WTC11 (cell line): ENCODE data around the gene PRR5L. TPM values are rescaled to one million over a fixed set of nuclear protein-coding genes. Genes with fewer than 3 reads are reported as not detected.

Experiments
- ATAC-seq: fragments of 200-7000 bp; cut with Tn5 transposase; 2 replicates; pipeline ENCODE4 v1.10.0; 2021; ENCODE audit warnings: mild to moderate bottlenecking, moderate library complexity
- CTCF ChIA-PET: fragments of 300-600 bp; sonication (Branson Sonifier 250); formaldehyde crosslinking; loops from one replicate; lab custom pipeline; 2021; ENCODE audit warnings: antibody characterized with exemption; lab: Charles Lee
- POLR2A ChIA-PET: fragments of 350-600 bp; sonication (Branson Sonifier 250); formaldehyde crosslinking; loops from one replicate; lab custom pipeline; 2021; ENCODE audit warnings: antibody characterized with exemption; lab: Charles Lee
- DNase-seq: peaks from one replicate; pipeline ENCODE4 v3.0.0; 2021; ENCODE audit warnings: low spot score
- H3K27ac Mint-ChIP-seq: 2 replicates; pipeline ENCODE4 v1.8.0; 2021; ENCODE audit warnings: mixed read lengths
- H3K27me3 Mint-ChIP-seq: 2 replicates; pipeline ENCODE4 v1.8.0; 2021; ENCODE audit warnings: low read depth, mild to moderate bottlenecking, moderate library complexity, mixed read lengths
- H3K36me3 Mint-ChIP-seq: 2 replicates; pipeline ENCODE4 v1.8.0; 2021; ENCODE audit warnings: mixed read lengths
- H3K4me1 Mint-ChIP-seq: 2 replicates; pipeline ENCODE4 v1.8.0; 2022; ENCODE audit warnings: mixed read lengths
- H3K4me3 Mint-ChIP-seq: 2 replicates; pipeline ENCODE4 v1.8.0; 2021; ENCODE audit warnings: mild to moderate bottlenecking, moderate library complexity, mixed read lengths
- H3K9me3 Mint-ChIP-seq: 2 replicates; pipeline ENCODE4 v1.8.0; 2021; ENCODE audit warnings: mixed read lengths
- CREB1 ChIP-seq: sonication (generic); formaldehyde crosslinking; IDR thresholded peaks from 2 replicates; pipeline ENCODE4 v1.8.0; 2023; ENCODE audit warnings: mild to moderate bottlenecking, missing genetic modification reagents
- ELF4 ChIP-seq: sonication (generic); formaldehyde crosslinking; IDR thresholded peaks from 2 replicates; pipeline ENCODE4 v1.8.1; 2022; ENCODE audit warnings: low read depth, mild to moderate bottlenecking, moderate library complexity, missing genetic modification reagents
- GRHL2 ChIP-seq: fragments of 250-450 bp; sonication (Bioruptor Pico); IDR thresholded peaks from 2 replicates; pipeline ENCODE4 v1.8.0; 2022; ENCODE audit warnings: mild to moderate bottlenecking, moderate library complexity; ENCODE audit not compliant: insufficient replicate concordance, severe bottlenecking
- MXD4 ChIP-seq: fragments of 250-450 bp; sonication (Bioruptor Pico); IDR thresholded peaks from 2 replicates; pipeline ENCODE4 v1.8.0; 2021; ENCODE audit warnings: mild to moderate bottlenecking, moderate library complexity, borderline replicate concordance
- MYBL2 ChIP-seq: sonication (generic); formaldehyde crosslinking; IDR thresholded peaks from 2 replicates; pipeline ENCODE4 v1.8.1; 2023; ENCODE audit warnings: mild to moderate bottlenecking, moderate library complexity, missing genetic modification reagents
- NFYB ChIP-seq: sonication (generic); formaldehyde crosslinking; conservative IDR thresholded peaks from 2 replicates; pipeline ENCODE4 v1.8.0; 2022; ENCODE audit warnings: low read depth, missing genetic modification reagents
- NR1H2 ChIP-seq: sonication (generic); formaldehyde crosslinking; IDR thresholded peaks from 2 replicates; pipeline ENCODE4 v1.9.0; 2021; ENCODE audit warnings: mild to moderate bottlenecking, moderate library complexity, missing genetic modification reagents
- NR2C2 ChIP-seq: sonication (generic); formaldehyde crosslinking; IDR thresholded peaks from 2 replicates; pipeline ENCODE4 v1.8.0; 2022; ENCODE audit warnings: mild to moderate bottlenecking, missing genetic modification reagents
- RORB ChIP-seq: fragments of 250-450 bp; sonication (Bioruptor Pico); IDR thresholded peaks from 2 replicates; pipeline ENCODE4 v1.9.0; 2021; ENCODE audit warnings: mild to moderate bottlenecking
- SOX15 ChIP-seq: fragments of 250-450 bp; sonication (Bioruptor Pico); IDR thresholded peaks from 2 replicates; pipeline ENCODE4 v1.9.0; 2021; ENCODE audit warnings: mild to moderate bottlenecking
- TEAD1 ChIP-seq: sonication (generic); formaldehyde crosslinking; IDR thresholded peaks from 2 replicates; pipeline ENCODE4 v1.8.0; 2022; ENCODE audit warnings: mild to moderate bottlenecking, missing genetic modification reagents
- ZNF232 ChIP-seq: sonication (generic); formaldehyde crosslinking; IDR thresholded peaks from 2 replicates; pipeline ENCODE4 v1.8.0; 2022; ENCODE audit warnings: mild to moderate bottlenecking, missing genetic modification reagents
- ZNF396 ChIP-seq: fragments of 250-450 bp; sonication (Bioruptor Pico); IDR thresholded peaks from 2 replicates; pipeline ENCODE4 v1.8.0; 2021; ENCODE audit warnings: mild to moderate bottlenecking, moderate library complexity, borderline replicate concordance
- ZNF671 ChIP-seq: fragments of 250-450 bp; sonication (Bioruptor Pico); IDR thresholded peaks from 2 replicates; pipeline ENCODE4 v1.8.0; 2021; ENCODE audit warnings: mild to moderate bottlenecking
- total RNA-seq: library from RNA; stranded (reverse); gene quantifications from 3 replicates; pipeline ENCODE4 v1.2.3, GENCODE V29; 2021
- TF ChIP-seq, protein P1 (sequence below): sonication (generic); formaldehyde crosslinking; IDR thresholded peaks from 2 replicates; pipeline ENCODE4 v1.8.1; 2022; ENCODE audit warnings: low read depth, mild to moderate bottlenecking, moderate library complexity, missing genetic modification reagents, borderline replicate concordance
- TF ChIP-seq, protein P2 (sequence below): fragments of 250-450 bp; sonication (Bioruptor Pico); IDR thresholded peaks from 2 replicates; pipeline ENCODE4 v1.9.0; 2021; ENCODE audit warnings: mild to moderate bottlenecking
- TF ChIP-seq, protein P3 (sequence below): sonication (generic); formaldehyde crosslinking; IDR thresholded peaks from 2 replicates; pipeline ENCODE4 v1.8.1; 2023; ENCODE audit warnings: mild to moderate bottlenecking, missing genetic modification reagents, moderate library complexity
- TF ChIP-seq, protein P4 (sequence below): sonication (generic); formaldehyde crosslinking; IDR thresholded peaks from 2 replicates; pipeline ENCODE4 v1.8.0; 2022; ENCODE audit warnings: mild to moderate bottlenecking, missing genetic modification reagents
- TF ChIP-seq, protein P5 (sequence below): sonication (generic); formaldehyde crosslinking; IDR thresholded peaks from 2 replicates; pipeline ENCODE4 v1.8.1; 2023; ENCODE audit warnings: mild to moderate bottlenecking, missing genetic modification reagents
- TF ChIP-seq, protein P6 (sequence below): sonication (generic); formaldehyde crosslinking; IDR thresholded peaks from 2 replicates; pipeline ENCODE4 v1.8.0; 2022; ENCODE audit warnings: mild to moderate bottlenecking, missing genetic modification reagents
- TF ChIP-seq, protein P7 (sequence below): sonication (generic); formaldehyde crosslinking; IDR thresholded peaks from 2 replicates; pipeline ENCODE4 v1.8.0; 2023; ENCODE audit warnings: mild to moderate bottlenecking, missing genetic modification reagents

Gene PRR5L
- total RNA-seq, 1 experiment from 2014 or later = 3.9 TPM

DNA sequence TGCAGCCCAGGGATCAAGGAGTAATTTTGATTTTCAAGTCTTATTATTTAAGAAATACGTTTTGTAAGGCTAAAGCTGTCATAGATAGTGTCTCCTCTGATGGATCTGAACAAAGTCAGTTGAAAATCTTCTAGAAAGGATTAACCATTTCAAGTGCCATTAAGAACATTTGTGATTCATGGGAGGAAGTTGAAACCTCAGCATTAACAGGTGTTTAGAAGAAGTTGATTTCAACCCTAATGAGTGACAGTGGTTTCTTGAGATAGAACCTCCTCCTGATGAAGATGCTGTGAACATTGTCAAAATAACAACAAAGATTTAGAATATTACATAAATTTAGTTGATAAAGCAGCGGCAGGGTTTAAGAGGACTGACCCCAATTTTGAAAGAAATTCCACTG lies 61.7 kb downstream of the PRR5L start:
- H3K4me1 Mint-ChIP-seq = peaks cover 12% of the 10 kb centered on the region
- ChIA-PET POLR2A (no interaction called here), CTCF (no interaction called here)
- no peak overlapping the region for H3K27ac Mint-ChIP-seq
- DNase-seq = no peak
- no peaks in the 10 kb centered on the region for H3K36me3 Mint-ChIP-seq
- TF ChIP-seq NFYB (CRISPR knock-in tag) (no peak), ZNF396 (CRISPR knock-in tag) (no peak), ZNF232 (CRISPR knock-in tag) (no peak), MYBL2 (CRISPR knock-in tag) (no peak), ELF4 (no peak), TEAD1 (CRISPR knock-in tag) (no peak), RORB (CRISPR knock-in tag) (no peak)
- TF ChIP-seq, protein P1, sequence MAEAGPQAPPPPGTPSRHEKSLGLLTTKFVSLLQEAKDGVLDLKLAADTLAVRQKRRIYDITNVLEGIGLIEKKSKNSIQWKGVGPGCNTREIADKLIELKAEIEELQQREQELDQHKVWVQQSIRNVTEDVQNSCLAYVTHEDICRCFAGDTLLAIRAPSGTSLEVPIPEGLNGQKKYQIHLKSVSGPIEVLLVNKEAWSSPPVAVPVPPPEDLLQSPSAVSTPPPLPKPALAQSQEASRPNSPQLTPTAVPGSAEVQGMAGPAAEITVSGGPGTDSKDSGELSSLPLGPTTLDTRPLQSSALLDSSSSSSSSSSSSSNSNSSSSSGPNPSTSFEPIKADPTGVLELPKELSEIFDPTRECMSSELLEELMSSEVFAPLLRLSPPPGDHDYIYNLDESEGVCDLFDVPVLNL (CRISPR knock-in tag) = no peak
- TF ChIP-seq, protein P2, sequence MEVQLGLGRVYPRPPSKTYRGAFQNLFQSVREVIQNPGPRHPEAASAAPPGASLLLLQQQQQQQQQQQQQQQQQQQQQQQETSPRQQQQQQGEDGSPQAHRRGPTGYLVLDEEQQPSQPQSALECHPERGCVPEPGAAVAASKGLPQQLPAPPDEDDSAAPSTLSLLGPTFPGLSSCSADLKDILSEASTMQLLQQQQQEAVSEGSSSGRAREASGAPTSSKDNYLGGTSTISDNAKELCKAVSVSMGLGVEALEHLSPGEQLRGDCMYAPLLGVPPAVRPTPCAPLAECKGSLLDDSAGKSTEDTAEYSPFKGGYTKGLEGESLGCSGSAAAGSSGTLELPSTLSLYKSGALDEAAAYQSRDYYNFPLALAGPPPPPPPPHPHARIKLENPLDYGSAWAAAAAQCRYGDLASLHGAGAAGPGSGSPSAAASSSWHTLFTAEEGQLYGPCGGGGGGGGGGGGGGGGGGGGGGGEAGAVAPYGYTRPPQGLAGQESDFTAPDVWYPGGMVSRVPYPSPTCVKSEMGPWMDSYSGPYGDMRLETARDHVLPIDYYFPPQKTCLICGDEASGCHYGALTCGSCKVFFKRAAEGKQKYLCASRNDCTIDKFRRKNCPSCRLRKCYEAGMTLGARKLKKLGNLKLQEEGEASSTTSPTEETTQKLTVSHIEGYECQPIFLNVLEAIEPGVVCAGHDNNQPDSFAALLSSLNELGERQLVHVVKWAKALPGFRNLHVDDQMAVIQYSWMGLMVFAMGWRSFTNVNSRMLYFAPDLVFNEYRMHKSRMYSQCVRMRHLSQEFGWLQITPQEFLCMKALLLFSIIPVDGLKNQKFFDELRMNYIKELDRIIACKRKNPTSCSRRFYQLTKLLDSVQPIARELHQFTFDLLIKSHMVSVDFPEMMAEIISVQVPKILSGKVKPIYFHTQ (CRISPR knock-in tag) = no peak
- TF ChIP-seq, protein P3, sequence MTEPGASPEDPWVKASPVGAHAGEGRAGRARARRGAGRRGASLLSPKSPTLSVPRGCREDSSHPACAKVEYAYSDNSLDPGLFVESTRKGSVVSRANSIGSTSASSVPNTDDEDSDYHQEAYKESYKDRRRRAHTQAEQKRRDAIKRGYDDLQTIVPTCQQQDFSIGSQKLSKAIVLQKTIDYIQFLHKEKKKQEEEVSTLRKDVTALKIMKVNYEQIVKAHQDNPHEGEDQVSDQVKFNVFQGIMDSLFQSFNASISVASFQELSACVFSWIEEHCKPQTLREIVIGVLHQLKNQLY (CRISPR knock-in tag) = no peak
- TF ChIP-seq, protein P4, sequence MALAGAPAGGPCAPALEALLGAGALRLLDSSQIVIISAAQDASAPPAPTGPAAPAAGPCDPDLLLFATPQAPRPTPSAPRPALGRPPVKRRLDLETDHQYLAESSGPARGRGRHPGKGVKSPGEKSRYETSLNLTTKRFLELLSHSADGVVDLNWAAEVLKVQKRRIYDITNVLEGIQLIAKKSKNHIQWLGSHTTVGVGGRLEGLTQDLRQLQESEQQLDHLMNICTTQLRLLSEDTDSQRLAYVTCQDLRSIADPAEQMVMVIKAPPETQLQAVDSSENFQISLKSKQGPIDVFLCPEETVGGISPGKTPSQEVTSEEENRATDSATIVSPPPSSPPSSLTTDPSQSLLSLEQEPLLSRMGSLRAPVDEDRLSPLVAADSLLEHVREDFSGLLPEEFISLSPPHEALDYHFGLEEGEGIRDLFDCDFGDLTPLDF (CRISPR knock-in tag) = no peak
- no peak for ATAC-seq
- H3K27me3 Mint-ChIP-seq = peaks cover 32% of the 10 kb centered on the region
- no peak overlapping the region for H3K4me3 Mint-ChIP-seq
- no peaks in the 10 kb centered on the region for H3K9me3 Mint-ChIP-seq

DNA sequence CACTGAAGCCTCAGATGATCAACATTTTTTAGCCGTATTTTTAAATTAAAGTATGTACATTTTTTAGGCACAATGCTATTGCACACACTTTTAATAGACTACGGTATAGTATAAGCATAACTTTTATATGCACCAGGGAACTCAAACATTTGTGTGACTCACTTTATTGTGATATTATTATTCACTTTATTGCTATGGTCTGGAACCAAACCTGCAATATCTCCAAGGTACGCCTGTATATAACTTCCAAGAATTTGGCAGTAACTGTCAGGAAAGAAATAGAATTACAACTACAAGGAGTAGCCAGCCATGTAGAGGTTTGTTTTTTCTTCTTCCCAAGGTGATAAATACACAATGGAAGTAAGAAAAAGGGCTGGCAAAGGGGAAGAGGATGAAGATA lies 62.3 kb downstream of the PRR5L start:
- H3K4me3 Mint-ChIP-seq = no peak overlapping the region
- peaks cover 18% of the 10 kb centered on the region for H3K4me1 Mint-ChIP-seq
- DNase-seq (no peak), ATAC-seq (no peak)
- H3K27me3 Mint-ChIP-seq = peaks cover 28% of the 10 kb centered on the region
- ChIA-PET CTCF (no interaction called here), POLR2A (no interaction called here)
- H3K36me3 Mint-ChIP-seq = no peaks in the 10 kb centered on the region
- no peak overlapping the region for H3K27ac Mint-ChIP-seq
- no peaks in the 10 kb centered on the region for H3K9me3 Mint-ChIP-seq
- no peak for TF ChIP-seq CREB1 (CRISPR knock-in tag)
- TF ChIP-seq, protein P5, sequence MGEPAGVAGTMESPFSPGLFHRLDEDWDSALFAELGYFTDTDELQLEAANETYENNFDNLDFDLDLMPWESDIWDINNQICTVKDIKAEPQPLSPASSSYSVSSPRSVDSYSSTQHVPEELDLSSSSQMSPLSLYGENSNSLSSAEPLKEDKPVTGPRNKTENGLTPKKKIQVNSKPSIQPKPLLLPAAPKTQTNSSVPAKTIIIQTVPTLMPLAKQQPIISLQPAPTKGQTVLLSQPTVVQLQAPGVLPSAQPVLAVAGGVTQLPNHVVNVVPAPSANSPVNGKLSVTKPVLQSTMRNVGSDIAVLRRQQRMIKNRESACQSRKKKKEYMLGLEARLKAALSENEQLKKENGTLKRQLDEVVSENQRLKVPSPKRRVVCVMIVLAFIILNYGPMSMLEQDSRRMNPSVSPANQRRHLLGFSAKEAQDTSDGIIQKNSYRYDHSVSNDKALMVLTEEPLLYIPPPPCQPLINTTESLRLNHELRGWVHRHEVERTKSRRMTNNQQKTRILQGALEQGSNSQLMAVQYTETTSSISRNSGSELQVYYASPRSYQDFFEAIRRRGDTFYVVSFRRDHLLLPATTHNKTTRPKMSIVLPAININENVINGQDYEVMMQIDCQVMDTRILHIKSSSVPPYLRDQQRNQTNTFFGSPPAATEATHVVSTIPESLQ = no peak
- no peak for TF ChIP-seq GRHL2 (CRISPR knock-in tag)
- TF ChIP-seq, protein P6, sequence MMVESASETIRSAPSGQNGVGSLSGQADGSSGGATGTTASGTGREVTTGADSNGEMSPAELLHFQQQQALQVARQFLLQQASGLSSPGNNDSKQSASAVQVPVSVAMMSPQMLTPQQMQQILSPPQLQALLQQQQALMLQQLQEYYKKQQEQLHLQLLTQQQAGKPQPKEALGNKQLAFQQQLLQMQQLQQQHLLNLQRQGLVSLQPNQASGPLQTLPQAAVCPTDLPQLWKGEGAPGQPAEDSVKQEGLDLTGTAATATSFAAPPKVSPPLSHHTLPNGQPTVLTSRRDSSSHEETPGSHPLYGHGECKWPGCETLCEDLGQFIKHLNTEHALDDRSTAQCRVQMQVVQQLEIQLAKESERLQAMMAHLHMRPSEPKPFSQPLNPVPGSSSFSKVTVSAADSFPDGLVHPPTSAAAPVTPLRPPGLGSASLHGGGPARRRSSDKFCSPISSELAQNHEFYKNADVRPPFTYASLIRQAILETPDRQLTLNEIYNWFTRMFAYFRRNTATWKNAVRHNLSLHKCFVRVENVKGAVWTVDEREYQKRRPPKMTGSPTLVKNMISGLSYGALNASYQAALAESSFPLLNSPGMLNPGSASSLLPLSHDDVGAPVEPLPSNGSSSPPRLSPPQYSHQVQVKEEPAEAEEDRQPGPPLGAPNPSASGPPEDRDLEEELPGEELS (CRISPR knock-in tag) = no peak
- no peak for TF ChIP-seq MYBL2 (CRISPR knock-in tag)
- TF ChIP-seq SOX15 (CRISPR knock-in tag) = no peak
- TF ChIP-seq, protein P7, sequence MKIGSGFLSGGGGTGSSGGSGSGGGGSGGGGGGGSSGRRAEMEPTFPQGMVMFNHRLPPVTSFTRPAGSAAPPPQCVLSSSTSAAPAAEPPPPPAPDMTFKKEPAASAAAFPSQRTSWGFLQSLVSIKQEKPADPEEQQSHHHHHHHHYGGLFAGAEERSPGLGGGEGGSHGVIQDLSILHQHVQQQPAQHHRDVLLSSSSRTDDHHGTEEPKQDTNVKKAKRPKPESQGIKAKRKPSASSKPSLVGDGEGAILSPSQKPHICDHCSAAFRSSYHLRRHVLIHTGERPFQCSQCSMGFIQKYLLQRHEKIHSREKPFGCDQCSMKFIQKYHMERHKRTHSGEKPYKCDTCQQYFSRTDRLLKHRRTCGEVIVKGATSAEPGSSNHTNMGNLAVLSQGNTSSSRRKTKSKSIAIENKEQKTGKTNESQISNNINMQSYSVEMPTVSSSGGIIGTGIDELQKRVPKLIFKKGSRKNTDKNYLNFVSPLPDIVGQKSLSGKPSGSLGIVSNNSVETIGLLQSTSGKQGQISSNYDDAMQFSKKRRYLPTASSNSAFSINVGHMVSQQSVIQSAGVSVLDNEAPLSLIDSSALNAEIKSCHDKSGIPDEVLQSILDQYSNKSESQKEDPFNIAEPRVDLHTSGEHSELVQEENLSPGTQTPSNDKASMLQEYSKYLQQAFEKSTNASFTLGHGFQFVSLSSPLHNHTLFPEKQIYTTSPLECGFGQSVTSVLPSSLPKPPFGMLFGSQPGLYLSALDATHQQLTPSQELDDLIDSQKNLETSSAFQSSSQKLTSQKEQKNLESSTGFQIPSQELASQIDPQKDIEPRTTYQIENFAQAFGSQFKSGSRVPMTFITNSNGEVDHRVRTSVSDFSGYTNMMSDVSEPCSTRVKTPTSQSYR = no peak
- no peak for TF ChIP-seq ELF4
- TF ChIP-seq NR1H2 = no peak
- no peak for TF ChIP-seq ZNF671 (CRISPR knock-in tag)
- no peak for TF ChIP-seq NFYB (CRISPR knock-in tag)
- no peak for TF ChIP-seq NR2C2 (CRISPR knock-in tag)
- TF ChIP-seq MXD4 (CRISPR knock-in tag) = no peak
